Activated naive CD4-positive, alpha-beta T cell treated with anti-CD3 and anti-CD28 coated beads, Interleukin-2, amount 50 U/mL, for 72 hours (primary cell): ENCODE results near the gene DYNC1I2. TPM values are rescaled to one million over a fixed set of nuclear protein-coding genes. Genes with fewer than 3 reads are reported as not detected.
A peak's percentile ranks its signal among the peaks of the same experiment; 100 is the strongest.

ENCODE experiments used
- ATAC-seq, 2 donors: fragments of 150-1000 bp; cut with Tn5 transposase; 2 replicates each; pipeline ENCODE4 v1.10.0; 2021; ENCODE audit warnings: mild to moderate bottlenecking in 2 of 2, moderate library complexity in 2 of 2
- DNase-seq, 2 donors: peaks; one replicate each; pipeline ENCODE4 v3.0.0; 2021 to 2022; ENCODE audit warnings: low spot score in 2 of 2
- H3K27ac Mint-ChIP-seq, 2 donors: one replicate each; pipeline ENCODE4 v1.8.0; 2022; ENCODE audit warnings: mild to moderate bottlenecking in 2 of 2, mixed read lengths in 2 of 2
- H3K36me3 Mint-ChIP-seq, 2 donors: one replicate each; pipeline ENCODE4 v1.8.0; 2022; ENCODE audit warnings: mixed read lengths in 2 of 2
- H3K9me3 Mint-ChIP-seq, 2 donors: one replicate each; pipeline ENCODE4 v1.8.0; 2022; ENCODE audit warnings: mixed read lengths in 2 of 2
- total RNA-seq, 2 donors: library from RNA; stranded (reverse); gene quantifications; one replicate each; pipeline ENCODE4 v1.2.3, GENCODE V29; 2022

DYNC1I2 gene
- total RNA-seq, 2 donors from 2014 or later: 25.5 to 52.9 TPM

DNA sequence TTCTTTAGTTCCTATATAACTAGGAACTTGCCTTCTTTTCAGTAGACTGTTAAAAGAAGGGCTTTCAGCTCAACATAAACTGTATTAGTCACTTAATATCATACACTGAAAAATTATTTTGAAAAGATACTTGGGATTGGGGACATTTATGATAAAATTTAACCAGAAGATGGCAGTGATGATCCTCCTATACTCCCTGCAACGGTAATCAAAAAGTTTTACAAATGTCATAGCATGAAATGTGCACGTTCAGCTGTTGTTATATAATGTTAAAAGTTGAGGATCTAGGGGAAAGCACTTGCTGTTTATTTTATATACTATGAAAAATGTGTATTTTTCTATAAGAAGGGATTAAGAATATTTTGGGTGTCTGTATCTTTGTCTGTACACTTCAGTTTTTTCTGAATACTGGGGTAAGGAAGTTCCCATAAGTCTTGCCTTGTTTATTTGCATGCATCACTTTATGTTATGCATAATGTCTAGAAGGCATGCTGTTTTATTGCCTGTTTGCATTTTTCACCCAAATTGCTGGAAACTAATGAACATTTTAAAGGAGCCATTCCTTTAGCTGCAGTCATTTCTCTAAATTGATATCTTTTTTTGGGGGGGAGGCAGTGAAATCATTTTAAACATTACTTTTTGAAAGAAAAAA lies 19.0 kb downstream of the DYNC1I2 start:
- Mint-ChIP-seq H3K27ac (no peak overlapping the region), H3K36me3 (no peaks in the 10 kb centered on the region), H3K9me3 (no peaks in the 10 kb centered on the region)
- ATAC-seq: no peak
- no peak for DNase-seq

GRCh38 chr2:171707752-171708151 lies 20.5 kb downstream of the DYNC1I2 start:
- H3K27ac Mint-ChIP-seq: no peak overlapping the region

DNA sequence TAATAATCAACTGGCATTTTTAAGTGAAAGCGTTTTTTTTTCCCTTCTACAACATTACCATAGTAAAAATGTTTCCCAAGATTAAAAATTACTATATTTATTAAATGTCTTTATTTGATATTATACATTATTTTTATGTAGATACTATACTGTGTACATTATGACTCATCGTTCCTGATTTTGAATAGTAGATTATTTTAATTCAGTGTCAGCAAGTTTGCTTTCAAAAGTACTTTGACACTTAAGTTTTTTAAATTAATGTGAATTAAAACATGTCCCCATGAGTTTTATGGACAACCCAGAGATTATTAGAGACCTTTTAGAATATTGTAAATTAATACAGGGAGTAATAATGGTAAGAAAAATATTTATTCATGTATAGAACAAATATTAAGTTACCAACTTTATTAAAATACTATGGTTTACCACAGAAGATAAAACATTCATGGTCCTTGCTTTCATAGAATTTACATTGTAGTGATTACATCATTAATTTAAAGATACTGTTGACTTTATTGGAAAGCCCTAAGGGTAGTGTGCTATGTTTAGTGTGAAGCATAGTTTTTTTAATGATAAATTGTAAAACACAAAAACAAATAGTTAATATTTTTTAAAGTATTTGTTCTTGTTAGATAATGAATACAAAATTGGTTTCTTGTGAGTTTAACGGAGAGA lies 21.9 kb downstream of the DYNC1I2 start:
- Mint-ChIP-seq H3K27ac (no peak overlapping the region), H3K9me3 (no peaks in the 10 kb centered on the region), H3K36me3 (no peaks in the 10 kb centered on the region)
- DNase-seq: no peak
- no peak for ATAC-seq

More at GRCh38 chr2:171707752-171708151, 20.5 kb downstream of the DYNC1I2 start:
- no peaks in the 10 kb centered on the region for H3K9me3 Mint-ChIP-seq
- DNase-seq (no peak), ATAC-seq (no peak)
- H3K36me3 Mint-ChIP-seq: no peaks in the 10 kb centered on the region

DNA sequence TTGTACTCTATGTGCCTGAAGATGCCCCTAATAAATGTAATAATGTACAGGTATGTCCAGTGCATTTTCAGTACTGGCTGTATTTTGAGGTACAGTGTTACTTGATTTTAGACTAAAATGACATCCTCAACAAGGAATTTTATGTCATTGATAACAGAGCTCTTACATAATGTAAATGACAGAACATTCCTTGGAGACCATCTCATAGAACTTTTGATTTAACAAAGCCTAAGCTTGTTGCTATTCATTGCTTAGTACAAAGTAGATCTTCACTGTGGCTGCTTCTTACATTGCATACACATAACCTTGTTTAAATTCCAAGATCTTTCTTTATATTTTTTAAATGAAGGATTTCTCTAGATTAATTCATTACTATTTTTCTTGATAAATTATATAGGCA lies 24.1 kb downstream of the DYNC1I2 start:
- no peak overlapping the region for H3K27ac Mint-ChIP-seq
- H3K9me3 Mint-ChIP-seq: no peaks in the 10 kb centered on the region

GRCh38 chr2:171712051-171712450 lies 24.8 kb downstream of the DYNC1I2 start:
- Mint-ChIP-seq H3K36me3 (no peaks in the 10 kb centered on the region), H3K27ac (no peak overlapping the region), H3K9me3 (no peaks in the 10 kb centered on the region)
- ATAC-seq: no peak
- no peak for DNase-seq

More for the DNA sequence above, 24.1 kb downstream of the DYNC1I2 start:
- ATAC-seq (no peak), DNase-seq (no peak)
- H3K36me3 Mint-ChIP-seq: no peaks in the 10 kb centered on the region

- peaks cover 0 to 8% of the 10 kb centered on the region in 2 donors for H3K36me3 Mint-ChIP-seq
- peak overlapping the region in 1 of 2 donors; percentile 77 for H3K27ac Mint-ChIP-seq
- ATAC-seq (peak; percentile 33 to 97), DNase-seq (no peak)
- no peaks in the 10 kb centered on the region for H3K9me3 Mint-ChIP-seq
Observed at GRCh38 chr2:171718720-171719119, 31.5 kb downstream of the DYNC1I2 start.

GRCh38 chr2:171719660-171720059 lies 32.4 kb downstream of the DYNC1I2 start:
- DNase-seq: no peak
- H3K9me3 Mint-ChIP-seq: no peaks in the 10 kb centered on the region
- no peak overlapping the region for H3K27ac Mint-ChIP-seq
- ATAC-seq: no peak
- H3K36me3 Mint-ChIP-seq: peaks cover 0 to 8% of the 10 kb centered on the region in 2 donors

GRCh38 chr2:171723716-171724683 lies 36.7 kb downstream of the DYNC1I2 start:
- H3K36me3 Mint-ChIP-seq: peaks cover 0 to 2% of the 10 kb centered on the region in 2 donors
- no peak for ATAC-seq
- H3K9me3 Mint-ChIP-seq: no peaks in the 10 kb centered on the region
- DNase-seq: no peak
- H3K27ac Mint-ChIP-seq: no peak overlapping the region

- no peak overlapping the region for H3K27ac Mint-ChIP-seq
- DNase-seq (no peak), ATAC-seq (no peak)
- H3K9me3 Mint-ChIP-seq: no peaks in the 10 kb centered on the region
- H3K36me3 Mint-ChIP-seq: peaks cover 4 to 13% of the 10 kb centered on the region in 2 donors
Observed at GRCh38 chr2:171726847-171727450, 39.7 kb downstream of the DYNC1I2 start.

DNA sequence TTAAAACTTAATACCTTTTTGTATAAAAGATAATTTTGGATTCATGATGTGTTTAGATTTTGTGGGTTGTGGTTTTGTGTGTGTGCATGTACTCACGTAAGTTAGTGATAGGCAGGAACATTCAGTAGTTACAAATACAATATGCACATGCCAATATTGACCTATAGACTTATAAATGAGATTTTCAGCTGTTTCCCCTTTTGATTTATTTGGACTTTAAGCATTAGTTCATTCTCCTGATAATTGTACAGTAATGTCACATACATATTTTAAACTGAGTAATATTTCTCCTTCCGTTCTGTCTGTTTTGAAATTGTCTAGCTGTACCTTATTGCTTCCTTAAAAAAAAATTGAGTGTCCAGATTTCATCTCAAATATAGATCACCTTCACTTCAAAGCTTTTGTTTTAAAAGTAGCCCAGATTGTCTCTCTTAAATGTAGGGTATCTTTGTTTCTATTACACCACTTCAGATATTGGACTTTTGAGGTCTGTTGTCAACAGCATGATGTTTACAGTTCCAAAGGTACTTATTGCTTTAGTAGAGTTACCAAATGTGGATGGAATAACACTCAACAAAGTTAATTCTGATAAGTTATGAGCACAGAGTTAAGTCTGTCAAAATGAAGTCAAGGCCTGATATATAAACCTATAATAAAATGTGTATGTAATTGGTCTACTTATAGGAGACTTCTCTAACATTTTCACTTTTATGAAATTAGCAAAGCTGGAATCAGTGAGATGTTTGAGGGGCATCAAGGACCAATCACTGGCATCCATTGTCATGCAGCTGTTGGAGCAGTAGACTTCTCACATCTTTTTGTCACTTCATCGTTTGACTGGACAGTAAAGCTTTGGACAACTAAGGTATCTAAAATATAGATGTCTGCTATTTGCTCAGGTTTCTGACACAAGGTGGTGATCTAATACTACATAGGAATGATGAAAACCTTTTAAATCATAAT lies 42.0 kb downstream of the DYNC1I2 start:
- Mint-ChIP-seq H3K36me3 (peaks cover 4 to 25% of the 10 kb centered on the region in 2 donors), H3K9me3 (no peaks in the 10 kb centered on the region)

DNA sequence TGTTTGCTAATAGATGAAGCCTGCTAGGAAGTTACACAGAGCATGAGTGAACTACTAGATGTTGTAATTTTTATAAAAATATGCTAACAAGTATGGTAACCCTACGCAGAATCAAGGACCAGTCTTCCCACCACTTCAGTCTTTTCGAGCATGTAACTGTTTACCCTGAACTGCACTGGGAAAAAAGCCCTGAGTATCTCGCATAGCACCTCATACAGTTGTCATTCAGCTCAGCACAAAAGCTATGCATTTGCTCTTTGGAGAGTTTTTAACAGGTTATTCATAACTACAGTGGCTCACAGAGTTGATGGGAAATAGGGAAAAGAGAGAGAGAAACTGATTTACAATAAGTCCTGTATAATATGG lies 42.7 kb downstream of the DYNC1I2 start:
- Mint-ChIP-seq H3K27ac (no peak overlapping the region), H3K9me3 (no peaks in the 10 kb centered on the region), H3K36me3 (peaks cover 7 to 28% of the 10 kb centered on the region in 2 donors)
- no peak for DNase-seq
- ATAC-seq: no peak

More for the DNA sequence above, 42.0 kb downstream of the DYNC1I2 start:
- H3K27ac Mint-ChIP-seq: no peak overlapping the region
- ATAC-seq: no peak
- no peak for DNase-seq

DNA sequence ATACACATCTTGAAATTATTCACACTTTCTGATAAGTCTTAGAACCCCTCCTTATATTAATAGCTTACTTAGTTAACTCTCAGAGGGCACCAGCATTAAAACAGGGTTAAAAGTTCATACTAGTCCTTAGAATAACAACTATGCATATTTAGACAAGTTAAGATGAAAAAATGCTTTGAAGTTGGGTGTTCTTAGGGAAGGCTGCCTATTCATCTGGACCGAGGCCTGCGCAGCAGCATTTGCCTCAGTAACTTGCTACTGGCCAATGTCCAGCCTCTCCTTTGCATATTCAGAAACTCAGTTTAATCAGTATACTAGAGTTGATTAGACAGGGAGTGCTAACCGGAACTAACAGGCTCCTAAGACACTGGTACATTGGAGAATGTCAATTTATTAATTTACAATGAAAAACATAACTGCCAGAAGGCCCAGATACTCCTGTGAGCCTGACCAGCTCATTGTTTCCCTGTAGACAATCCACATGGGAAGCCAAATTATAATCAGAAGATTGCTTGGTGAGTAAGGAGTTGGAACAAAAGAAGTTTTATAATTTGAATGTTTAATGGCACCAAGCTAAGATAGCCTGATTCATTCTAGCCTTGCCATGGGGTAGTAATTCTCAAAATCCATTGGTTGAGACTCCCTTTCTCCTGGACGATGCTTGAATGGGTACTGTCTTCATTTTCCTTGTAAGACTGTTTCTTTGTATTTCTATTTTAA lies 48.9 kb downstream of the DYNC1I2 start:
- H3K27ac Mint-ChIP-seq: no peak overlapping the region
- peaks cover 14 to 35% of the 10 kb centered on the region in 2 donors for H3K36me3 Mint-ChIP-seq
- H3K9me3 Mint-ChIP-seq: no peaks in the 10 kb centered on the region
- DNase-seq (no peak), ATAC-seq (no peak)

- no peak overlapping the region for H3K27ac Mint-ChIP-seq
- no peaks in the 10 kb centered on the region for H3K9me3 Mint-ChIP-seq
- DNase-seq: no peak
- peaks cover 14% of the 10 kb centered on the region in 2 donors for H3K36me3 Mint-ChIP-seq
- peak in 1 of 2 donors; percentile 26 for ATAC-seq
Observed at GRCh38 chr2:171741189-171741588, 53.9 kb downstream of the DYNC1I2 start.

DNA sequence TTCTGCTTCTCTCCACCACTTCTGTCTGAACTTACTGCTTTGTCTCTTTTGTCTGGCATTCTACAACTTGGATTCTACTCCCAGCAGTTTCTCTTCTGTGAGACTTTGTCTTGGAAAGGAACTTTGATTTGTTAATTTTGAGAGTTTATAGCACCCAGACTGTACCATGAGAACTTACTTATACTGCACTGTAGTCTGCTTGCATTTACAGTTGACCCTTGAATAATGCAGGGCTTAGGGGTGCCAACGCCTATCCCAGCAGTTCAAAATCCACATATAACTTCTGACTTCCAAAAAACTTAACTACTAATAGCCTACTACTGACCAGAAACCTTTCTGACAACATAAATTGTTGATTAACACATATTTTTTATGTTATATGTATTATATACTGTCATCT lies 55.5 kb downstream of the DYNC1I2 start:
- Mint-ChIP-seq H3K27ac (no peak overlapping the region), H3K9me3 (no peaks in the 10 kb centered on the region), H3K36me3 (peaks cover 4 to 14% of the 10 kb centered on the region in 2 donors)
- DNase-seq: no peak
- no peak for ATAC-seq

- ATAC-seq (peak in 1 of 2 donors; percentile 73), DNase-seq (no peak)
- no peaks in the 10 kb centered on the region for H3K9me3 Mint-ChIP-seq
- H3K27ac Mint-ChIP-seq: no peak overlapping the region
- H3K36me3 Mint-ChIP-seq: peaks cover 10 to 14% of the 10 kb centered on the region in 2 donors
Observed at GRCh38 chr2:171745141-171745540, 57.9 kb downstream of the DYNC1I2 start.
